ENCODE measurements around the gene RAB17.
A peak's percentile ranks its signal among the peaks of the same experiment; 100 is the strongest.

The RAB17 gene

GRCh38 chr2:237565974-237566373, 24.6 kb downstream of the RAB17 start:
- no peak for TF ChIP-seq CTCF (IDR thresholded peaks at IDR 0.05; ENCODE audit: low read length, missing control alignments)
- H3K4me3 ChIP-seq (replicated peaks; ENCODE audit: low read depth, low read length) = no peak overlapping the region
- DNase-seq (ENCODE audit: low read depth) = no peak

- DNase-seq (ENCODE audit: low read depth) = no peak
- H3K4me3 ChIP-seq (replicated peaks; ENCODE audit: low read depth, low read length) = no peak overlapping the region
- no peak for TF ChIP-seq CTCF (IDR thresholded peaks at IDR 0.05; ENCODE audit: low read length, missing control alignments)
These were observed 25.9 kb downstream of the RAB17 start for GRCh38 chr2:237564526-237565131.

GRCh38 chr2:237563816-237564215, 26.7 kb downstream of the RAB17 start:
- peak; percentile 53 for DNase-seq (ENCODE audit: low read depth)
- no peak overlapping the region for H3K4me3 ChIP-seq (replicated peaks; ENCODE audit: low read depth, low read length)
- no peak for TF ChIP-seq CTCF (IDR thresholded peaks at IDR 0.05; ENCODE audit: low read length, missing control alignments)

GRCh38 chr2:237561221-237561620, 29.3 kb downstream of the RAB17 start:
- no peak for TF ChIP-seq CTCF (IDR thresholded peaks at IDR 0.05; ENCODE audit: low read length, missing control alignments)
- no peak for DNase-seq (ENCODE audit: low read depth)
- H3K4me3 ChIP-seq (replicated peaks; ENCODE audit: low read depth, low read length) = no peak overlapping the region

GRCh38 chr2:237558961-237559641, 31.4 kb downstream of the RAB17 start:
- no peak for TF ChIP-seq CTCF (IDR thresholded peaks at IDR 0.05; ENCODE audit: low read length, missing control alignments)
- DNase-seq (ENCODE audit: low read depth) = peak; percentile 57
- H3K4me3 ChIP-seq (replicated peaks; ENCODE audit: low read depth, low read length) = no peak overlapping the region

GRCh38 chr2:237557633-237558015, 32.9 kb downstream of the RAB17 start:
- TF ChIP-seq CTCF (IDR thresholded peaks at IDR 0.05; ENCODE audit: low read length, missing control alignments) = no peak
- H3K4me3 ChIP-seq (replicated peaks; ENCODE audit: low read depth, low read length) = no peak overlapping the region
- no peak for DNase-seq (ENCODE audit: low read depth)
